ENCODE results near the gene EIF2AK3.

EIF2AK3 gene

DNA sequence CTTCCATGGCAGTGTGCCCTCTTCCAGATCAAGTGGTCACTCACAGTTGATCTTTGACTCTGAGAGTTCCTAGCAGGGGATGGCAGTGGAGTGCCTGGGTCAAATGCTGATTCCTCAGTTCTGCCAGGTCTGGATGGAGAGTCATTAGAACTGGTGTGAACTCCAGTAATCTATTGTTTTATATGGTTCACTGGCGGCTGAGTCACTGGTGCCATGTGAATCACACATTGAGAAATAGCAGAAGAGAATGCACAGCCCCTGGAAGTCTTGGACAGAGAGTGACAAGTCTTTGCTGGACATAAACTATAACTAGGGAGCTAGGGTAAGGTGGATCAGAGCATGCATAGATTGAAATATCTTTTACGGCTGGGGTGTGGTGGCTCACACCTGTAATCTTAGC is 86.9 kb downstream of the EIF2AK3 start:
- DNase-seq (ENCODE audit: low spot score) = no peak

GRCh38 chr2:88538362-88538917 is 88.8 kb downstream of the EIF2AK3 start:
- DNase-seq (ENCODE audit: low spot score) = no peak

DNA sequence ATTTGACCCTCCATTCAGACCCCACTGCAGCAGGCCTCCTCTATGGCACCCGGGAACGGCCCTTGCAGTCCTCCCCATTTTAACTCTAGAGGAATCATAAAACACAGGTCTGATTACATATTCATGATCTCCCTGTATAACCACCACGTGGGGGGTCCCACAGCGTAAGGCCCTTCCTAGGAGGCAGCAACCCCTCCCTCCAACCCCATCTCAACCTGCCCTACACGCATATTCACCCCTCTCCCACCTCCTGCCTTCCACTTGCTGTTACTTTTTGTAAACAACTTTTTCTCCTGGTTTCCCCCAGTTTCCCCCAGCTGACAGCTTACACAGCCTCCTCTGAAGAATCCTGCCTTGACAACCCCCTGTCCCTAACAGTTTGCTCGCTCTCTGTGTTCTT is 89.6 kb downstream of the EIF2AK3 start:
- DNase-seq (ENCODE audit: low spot score) = no peak

DNA sequence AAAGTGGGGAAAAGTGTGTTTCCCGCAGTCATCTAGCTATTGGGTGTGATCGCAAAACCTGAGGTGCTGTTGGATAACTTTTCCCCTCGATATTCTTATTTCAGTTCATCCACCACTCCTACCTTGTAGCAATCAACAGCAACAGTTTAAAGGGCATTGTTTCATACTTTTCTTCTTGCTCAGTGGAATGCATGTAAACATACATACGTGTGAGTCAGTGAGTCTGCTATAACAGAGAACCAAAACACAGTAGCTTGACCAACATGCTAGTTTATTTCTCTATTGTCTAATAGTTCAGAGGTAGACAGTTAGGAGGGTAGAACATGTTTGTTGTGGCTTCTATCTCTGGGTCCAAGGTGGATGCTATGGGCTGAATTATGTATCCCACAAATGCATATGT is 97.2 kb downstream of the EIF2AK3 start:
- DNase-seq (ENCODE audit: low spot score) = no peak

DNA sequence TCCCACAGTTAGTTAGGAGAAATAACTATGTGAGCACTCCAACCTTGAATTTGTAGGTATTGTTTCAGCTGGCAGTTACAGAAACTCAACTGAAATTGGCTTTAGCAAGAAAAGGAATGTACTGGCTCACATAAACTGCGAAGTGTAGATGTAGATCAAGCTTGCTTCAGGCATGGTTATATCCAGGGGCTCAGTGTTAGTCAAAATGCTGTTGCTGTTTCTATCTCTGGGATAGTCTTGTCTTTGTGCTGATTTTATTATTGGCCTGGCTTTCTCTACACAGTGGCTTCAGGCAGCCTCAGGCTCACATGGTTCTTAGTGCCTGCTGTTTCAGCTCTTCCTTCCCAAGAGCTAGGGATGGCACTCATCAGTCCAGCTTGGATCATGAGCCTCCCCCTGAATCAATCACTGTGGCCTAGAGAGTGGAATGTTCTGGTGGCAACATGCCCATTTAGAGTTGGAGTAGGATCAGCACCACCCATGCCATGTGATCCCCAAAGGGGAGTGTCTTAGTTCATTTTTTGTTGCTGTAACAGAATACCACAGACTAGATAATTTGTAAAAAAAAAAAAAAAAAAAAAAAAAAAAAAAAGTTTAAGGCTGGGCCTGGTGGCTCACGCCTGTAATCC is 105.7 kb downstream of the EIF2AK3 start:
- DNase-seq (ENCODE audit: low spot score) = no peak

DNA sequence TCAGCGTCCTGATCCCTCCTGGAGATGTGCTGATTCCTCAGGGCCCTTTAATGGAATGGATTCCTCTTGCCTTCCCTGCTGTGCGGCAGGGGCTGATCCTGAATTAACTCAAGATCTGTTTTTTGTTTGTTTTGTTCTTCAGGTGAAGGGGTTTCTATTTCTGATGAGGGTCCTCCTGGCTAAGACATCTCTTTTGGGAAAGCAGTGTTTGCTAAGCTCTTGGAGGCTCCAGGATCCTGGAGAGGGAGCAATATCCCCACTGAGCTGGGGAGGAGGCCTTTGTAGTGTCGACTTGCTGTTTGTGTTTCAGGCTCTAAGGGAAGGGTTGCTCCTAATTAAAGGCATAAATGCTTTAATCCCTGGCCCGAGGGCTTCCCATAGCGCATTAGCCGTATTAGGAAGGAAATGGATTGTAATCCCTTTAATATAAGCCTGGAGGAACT is 109.5 kb downstream of the EIF2AK3 start:
- DNase-seq (ENCODE audit: low spot score) = no peak

All from SW480 (cell line).